ENCODE measurements around the gene BCL3. TPM values are rescaled to one million over a fixed set of nuclear protein-coding genes. Genes with fewer than 3 reads are reported as not detected.

Gene BCL3
- total and polyA plus RNA-seq, 2 of the 13 experiments (the other 11 are each of a cell fraction or from before 2014, with no cell fraction given), result 2.3 to 4.0 TPM

DNA sequence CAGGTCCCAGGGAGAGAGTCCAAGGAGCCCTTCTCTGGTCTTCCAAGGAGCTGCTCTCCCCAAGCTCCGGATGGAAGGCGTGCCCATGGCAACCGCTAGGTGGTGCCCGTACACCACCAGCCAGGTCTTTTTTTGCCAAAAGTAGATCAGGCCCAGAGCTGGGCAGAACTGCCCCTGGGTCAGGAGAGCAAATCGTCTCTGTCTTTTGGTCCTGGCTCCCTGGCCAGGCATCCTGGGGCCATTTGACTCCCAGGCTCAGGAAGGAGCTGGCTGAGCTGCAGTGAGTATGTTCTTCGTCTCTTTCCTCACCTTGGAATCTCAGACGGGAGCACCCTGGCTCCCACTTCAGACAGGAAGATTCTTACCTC is 24.6 kb upstream of the BCL3 start (continued):
- peak; percentile 70; the same call in 1 of the 2 replicates for TF ChIP-seq ZNF205 (CRISPR knock-in tag; IDR thresholded peaks at IDR 0.05)
- no peak for TF ChIP-seq TARDBP (CRISPR knock-in tag; IDR thresholded peaks at IDR 0.05)
- no peak for TF ChIP-seq ZNF607 (CRISPR knock-in tag; IDR thresholded peaks at IDR 0.05; ENCODE audit: borderline replicate concordance)
- no peak for TF ChIP-seq HNRNPLL (IDR thresholded peaks at IDR 0.05; ENCODE audit: low read depth, low read length, poor library complexity, severe bottlenecking)
- TF ChIP-seq, protein P1, sequence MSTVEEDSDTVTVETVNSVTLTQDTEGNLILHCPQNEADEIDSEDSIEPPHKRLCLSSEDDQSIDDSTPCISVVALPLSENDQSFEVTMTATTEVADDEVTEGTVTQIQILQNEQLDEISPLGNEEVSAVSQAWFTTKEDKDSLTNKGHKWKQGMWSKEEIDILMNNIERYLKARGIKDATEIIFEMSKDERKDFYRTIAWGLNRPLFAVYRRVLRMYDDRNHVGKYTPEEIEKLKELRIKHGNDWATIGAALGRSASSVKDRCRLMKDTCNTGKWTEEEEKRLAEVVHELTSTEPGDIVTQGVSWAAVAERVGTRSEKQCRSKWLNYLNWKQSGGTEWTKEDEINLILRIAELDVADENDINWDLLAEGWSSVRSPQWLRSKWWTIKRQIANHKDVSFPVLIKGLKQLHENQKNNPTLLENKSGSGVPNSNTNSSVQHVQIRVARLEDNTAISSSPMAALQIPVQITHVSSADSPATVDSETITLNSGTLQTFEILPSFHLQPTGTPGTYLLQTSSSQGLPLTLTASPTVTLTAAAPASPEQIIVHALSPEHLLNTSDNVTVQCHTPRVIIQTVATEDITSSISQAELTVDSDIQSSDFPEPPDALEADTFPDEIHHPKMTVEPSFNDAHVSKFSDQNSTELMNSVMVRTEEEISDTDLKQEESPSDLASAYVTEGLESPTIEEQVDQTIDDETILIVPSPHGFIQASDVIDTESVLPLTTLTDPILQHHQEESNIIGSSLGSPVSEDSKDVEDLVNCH (CRISPR knock-in tag; IDR thresholded peaks at IDR 0.05), result no peak
- no peak for TF ChIP-seq SAFB2 (CRISPR knock-in tag; IDR thresholded peaks at IDR 0.05; ENCODE audit: borderline replicate concordance, low read depth)
- TF ChIP-seq, protein P2, sequence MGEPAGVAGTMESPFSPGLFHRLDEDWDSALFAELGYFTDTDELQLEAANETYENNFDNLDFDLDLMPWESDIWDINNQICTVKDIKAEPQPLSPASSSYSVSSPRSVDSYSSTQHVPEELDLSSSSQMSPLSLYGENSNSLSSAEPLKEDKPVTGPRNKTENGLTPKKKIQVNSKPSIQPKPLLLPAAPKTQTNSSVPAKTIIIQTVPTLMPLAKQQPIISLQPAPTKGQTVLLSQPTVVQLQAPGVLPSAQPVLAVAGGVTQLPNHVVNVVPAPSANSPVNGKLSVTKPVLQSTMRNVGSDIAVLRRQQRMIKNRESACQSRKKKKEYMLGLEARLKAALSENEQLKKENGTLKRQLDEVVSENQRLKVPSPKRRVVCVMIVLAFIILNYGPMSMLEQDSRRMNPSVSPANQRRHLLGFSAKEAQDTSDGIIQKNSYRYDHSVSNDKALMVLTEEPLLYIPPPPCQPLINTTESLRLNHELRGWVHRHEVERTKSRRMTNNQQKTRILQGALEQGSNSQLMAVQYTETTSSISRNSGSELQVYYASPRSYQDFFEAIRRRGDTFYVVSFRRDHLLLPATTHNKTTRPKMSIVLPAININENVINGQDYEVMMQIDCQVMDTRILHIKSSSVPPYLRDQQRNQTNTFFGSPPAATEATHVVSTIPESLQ (CRISPR knock-in tag; conservative IDR thresholded peaks at IDR 0.05), result 0 out of 2 replicates have a peak, but pooled peaks have one; percentile 70
- TF ChIP-seq ZBTB38 (CRISPR knock-in tag; IDR thresholded peaks at IDR 0.05), result no peak
- no peak for TF ChIP-seq HES4 (CRISPR knock-in tag; IDR thresholded peaks at IDR 0.05; ENCODE audit: borderline replicate concordance)
- TF ChIP-seq, protein P3, sequence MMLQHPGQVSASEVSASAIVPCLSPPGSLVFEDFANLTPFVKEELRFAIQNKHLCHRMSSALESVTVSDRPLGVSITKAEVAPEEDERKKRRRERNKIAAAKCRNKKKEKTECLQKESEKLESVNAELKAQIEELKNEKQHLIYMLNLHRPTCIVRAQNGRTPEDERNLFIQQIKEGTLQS (CRISPR knock-in tag; IDR thresholded peaks at IDR 0.05), result no peak
- 0 out of 2 replicates have a peak, but pooled peaks have one; percentile 44 for TF ChIP-seq SPEN (CRISPR knock-in tag; IDR thresholded peaks at IDR 0.05; ENCODE audit: low read depth)
- no peak for TF ChIP-seq PAWR (CRISPR knock-in tag; IDR thresholded peaks at IDR 0.05; ENCODE audit: borderline replicate concordance)
- TF ChIP-seq, protein P4, sequence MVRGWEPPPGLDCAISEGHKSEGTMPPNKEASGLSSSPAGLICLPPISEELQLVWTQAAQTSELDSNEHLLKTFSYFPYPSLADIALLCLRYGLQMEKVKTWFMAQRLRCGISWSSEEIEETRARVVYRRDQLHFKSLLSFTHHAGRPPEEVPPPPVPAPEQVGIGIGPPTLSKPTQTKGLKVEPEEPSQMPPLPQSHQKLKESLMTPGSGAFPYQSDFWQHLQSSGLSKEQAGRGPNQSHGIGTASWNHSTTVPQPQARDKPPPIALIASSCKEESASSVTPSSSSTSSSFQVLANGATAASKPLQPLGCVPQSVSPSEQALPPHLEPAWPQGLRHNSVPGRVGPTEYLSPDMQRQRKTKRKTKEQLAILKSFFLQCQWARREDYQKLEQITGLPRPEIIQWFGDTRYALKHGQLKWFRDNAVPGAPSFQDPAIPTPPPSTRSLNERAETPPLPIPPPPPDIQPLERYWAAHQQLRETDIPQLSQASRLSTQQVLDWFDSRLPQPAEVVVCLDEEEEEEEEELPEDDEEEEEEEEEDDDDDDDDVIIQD (CRISPR knock-in tag; IDR thresholded peaks at IDR 0.05; ENCODE audit: low read depth), result 0 out of 2 replicates have a peak, but pooled peaks have one; percentile 31
- no peak for TF ChIP-seq GPN1 (CRISPR knock-in tag; IDR thresholded peaks at IDR 0.05; ENCODE audit: borderline replicate concordance)
- peak; percentile 50; the same call in 1 of the 2 replicates for TF ChIP-seq ZNF788 (CRISPR knock-in tag; IDR thresholded peaks at IDR 0.05; ENCODE audit: borderline replicate concordance)
- no peak for TF ChIP-seq SRF (IDR thresholded peaks at IDR 0.05; ENCODE audit: low read depth, low read length)
- peak; percentile 81 for TF ChIP-seq KDM5B (CRISPR knock-in tag; IDR thresholded peaks at IDR 0.05; ENCODE audit: borderline replicate concordance)
- no peak; the same call in 1 of the 2 replicates for TF ChIP-seq ZSCAN31 (CRISPR knock-in tag; IDR thresholded peaks at IDR 0.05; ENCODE audit: low read depth)
- no peak for TF ChIP-seq PTBP1 (IDR thresholded peaks at IDR 0.05; ENCODE audit: low read depth, low read length, poor library complexity, severe bottlenecking)
- TF ChIP-seq ZNF17 (CRISPR knock-in tag; IDR thresholded peaks at IDR 0.05), result no peak
- TF ChIP-seq NONO (IDR thresholded peaks at IDR 0.05), result no peak
- TF ChIP-seq NONO (CRISPR knock-in tag; conservative IDR thresholded peaks at IDR 0.05), result no peak
- TF ChIP-seq ZNF264 (CRISPR knock-in tag; IDR thresholded peaks at IDR 0.05), result no peak
- TF ChIP-seq SMAD3 (CRISPR knock-in tag; IDR thresholded peaks at IDR 0.05), result peak; percentile 42; the same call in 1 of the 2 replicates
- peak in 1 of 2 experiments; percentile 66; a peak in 1 of 4 replicates for TF ChIP-seq KLF16 (CRISPR knock-in tag; IDR thresholded peaks at IDR 0.05)
- no peak for TF ChIP-seq WIZ (CRISPR knock-in tag; IDR thresholded peaks at IDR 0.05)
